T-helper 2 cell treated with Interferon-gamma antibody and Interleukin-4, amounts not matched to agents 5 μg/mL and 100 μg/mL, for 36 hours (primary cell): ENCODE data around the gene TACO1.

ENCODE experiments used
- DNase-seq: peaks from one replicate; pipeline ENCODE4 v3.0.0; 2021; ENCODE audit warnings: low spot score
- H3K27ac Mint-ChIP-seq: one replicate; pipeline ENCODE4 v1.8.0; 2021; ENCODE audit warnings: mild to moderate bottlenecking, mixed read lengths
- H3K27me3 Mint-ChIP-seq: one replicate; pipeline ENCODE4 v1.8.0; 2021; ENCODE audit warnings: low read depth, mixed read lengths
- H3K36me3 Mint-ChIP-seq: one replicate; pipeline ENCODE4 v1.8.0; 2021; ENCODE audit warnings: low read depth, mixed read lengths
- H3K4me1 Mint-ChIP-seq: one replicate; pipeline ENCODE4 v1.8.0; 2021; ENCODE audit warnings: low read depth, mixed read lengths
- H3K4me3 Mint-ChIP-seq: one replicate; pipeline ENCODE4 v1.8.0; 2022; ENCODE audit warnings: mild to moderate bottlenecking, moderate library complexity, mixed read lengths
- H3K9me3 Mint-ChIP-seq: one replicate; pipeline ENCODE4 v1.8.0; 2021; ENCODE audit warnings: mixed read lengths

The TACO1 gene

DNA sequence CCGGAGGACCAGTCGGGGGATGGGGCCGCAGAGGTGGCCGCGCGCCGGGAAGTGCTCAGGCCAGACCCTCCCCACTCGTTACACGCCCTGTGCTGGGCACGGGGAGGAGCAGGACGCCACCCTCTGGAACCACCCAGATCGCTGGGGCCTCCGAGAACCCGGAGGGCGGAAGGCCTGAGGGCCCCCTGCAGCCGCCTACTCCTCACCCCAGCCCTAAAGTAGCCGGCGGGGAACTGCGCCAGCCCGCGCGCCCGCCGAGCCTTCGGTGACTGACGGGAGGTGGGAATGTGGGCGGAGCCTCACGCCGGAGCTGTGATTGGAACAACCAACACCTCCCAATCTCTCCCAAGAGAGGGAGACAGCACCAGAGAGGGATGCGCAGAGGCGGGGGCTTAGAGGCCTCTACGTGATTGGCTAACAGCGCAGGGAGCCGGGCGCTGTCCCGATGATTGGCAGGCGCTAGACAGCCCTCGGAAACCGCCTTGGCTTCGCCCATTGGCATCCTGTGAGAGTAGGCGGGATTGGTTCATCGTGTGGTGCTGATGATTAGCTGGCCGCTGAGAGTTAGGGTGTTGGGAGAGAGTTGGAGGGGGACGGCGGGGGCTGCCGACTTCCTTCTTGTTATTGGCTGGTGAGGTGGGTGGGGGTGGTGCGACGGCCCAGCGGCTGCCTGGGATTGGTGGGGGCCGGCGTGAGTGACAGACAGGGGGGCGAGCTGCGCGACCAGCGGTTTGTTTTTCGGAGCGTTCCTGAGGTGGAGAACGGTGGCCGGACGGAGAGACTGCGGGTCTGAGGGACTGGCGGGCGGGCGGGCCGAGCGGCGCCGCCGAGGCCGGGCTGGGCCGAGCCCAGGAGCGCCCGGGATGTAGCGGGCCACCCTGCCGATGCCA, 21.2 kb downstream of the TACO1 start, which contains the start of gene MAP3K3:
Gene MAP3K3 (plus strand): TSS at position 734 of the 890 bp plus-strand sequence. CDS start 343 bp downstream, outside the sequence.
- Mint-ChIP-seq H3K4me3 (peak within 1 kb of the TSS; percentile 99), H3K27me3 (peaks cover 13% of the 10 kb centered on the region), H3K9me3 (no peaks in the 10 kb centered on the region), H3K27ac (peak within 1 kb of the TSS; percentile 96), H3K4me1 (peaks cover 24% of the 10 kb centered on the region), H3K36me3 (peaks cover 2% of the 10 kb centered on the region)
- peak; percentile 98 for DNase-seq

DNA sequence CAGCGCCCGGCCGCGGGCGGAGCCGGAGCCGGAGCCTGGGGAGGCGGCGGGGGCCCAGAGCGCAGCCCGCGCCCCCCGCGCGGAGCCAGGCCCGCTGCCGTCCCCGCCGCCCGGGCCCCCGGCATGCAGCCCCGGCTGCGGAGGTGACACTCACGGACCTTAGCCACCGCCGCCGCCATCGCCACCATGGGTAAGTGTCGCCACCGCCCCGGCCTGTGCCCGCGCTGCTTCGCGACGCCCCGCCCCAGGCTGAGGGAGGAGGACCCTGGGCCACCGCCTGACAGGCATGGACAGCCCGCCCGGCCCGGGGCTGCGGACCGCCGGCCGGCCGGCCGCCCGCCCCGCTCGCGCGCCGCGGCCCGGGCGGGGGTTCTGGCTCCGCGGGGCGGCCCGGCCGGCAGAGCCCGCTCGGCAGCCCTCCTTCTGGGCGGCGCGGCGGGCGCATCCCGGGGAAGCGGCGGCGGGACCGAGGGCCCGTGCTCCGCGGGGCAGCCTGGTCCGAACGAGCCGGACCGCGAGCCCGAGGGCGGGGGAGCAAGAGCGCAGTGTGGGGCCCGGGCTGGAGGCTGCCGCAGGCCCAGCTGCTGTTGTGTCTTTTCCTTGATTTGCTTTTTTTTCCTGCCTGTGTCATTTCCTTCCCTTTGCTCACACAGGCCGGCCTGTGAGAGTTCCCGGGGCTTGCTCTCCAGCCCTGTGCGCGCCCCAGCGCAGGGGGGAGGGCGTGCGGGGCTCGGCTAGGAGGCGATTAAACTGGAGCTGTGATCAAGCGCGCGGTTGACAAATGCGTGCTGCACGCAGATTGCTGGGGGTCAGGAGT, 22.1 kb downstream of the TACO1 start:
- H3K27me3 Mint-ChIP-seq, result peaks cover 9% of the 10 kb centered on the region
- DNase-seq, result peak; percentile 72
- no peaks in the 10 kb centered on the region for H3K9me3 Mint-ChIP-seq
- H3K27ac Mint-ChIP-seq, result peak overlapping the region; percentile 96
- peaks cover 24% of the 10 kb centered on the region for H3K4me1 Mint-ChIP-seq
- H3K36me3 Mint-ChIP-seq, result peaks cover 2% of the 10 kb centered on the region
- peak overlapping the region; percentile 99 for H3K4me3 Mint-ChIP-seq

DNA sequence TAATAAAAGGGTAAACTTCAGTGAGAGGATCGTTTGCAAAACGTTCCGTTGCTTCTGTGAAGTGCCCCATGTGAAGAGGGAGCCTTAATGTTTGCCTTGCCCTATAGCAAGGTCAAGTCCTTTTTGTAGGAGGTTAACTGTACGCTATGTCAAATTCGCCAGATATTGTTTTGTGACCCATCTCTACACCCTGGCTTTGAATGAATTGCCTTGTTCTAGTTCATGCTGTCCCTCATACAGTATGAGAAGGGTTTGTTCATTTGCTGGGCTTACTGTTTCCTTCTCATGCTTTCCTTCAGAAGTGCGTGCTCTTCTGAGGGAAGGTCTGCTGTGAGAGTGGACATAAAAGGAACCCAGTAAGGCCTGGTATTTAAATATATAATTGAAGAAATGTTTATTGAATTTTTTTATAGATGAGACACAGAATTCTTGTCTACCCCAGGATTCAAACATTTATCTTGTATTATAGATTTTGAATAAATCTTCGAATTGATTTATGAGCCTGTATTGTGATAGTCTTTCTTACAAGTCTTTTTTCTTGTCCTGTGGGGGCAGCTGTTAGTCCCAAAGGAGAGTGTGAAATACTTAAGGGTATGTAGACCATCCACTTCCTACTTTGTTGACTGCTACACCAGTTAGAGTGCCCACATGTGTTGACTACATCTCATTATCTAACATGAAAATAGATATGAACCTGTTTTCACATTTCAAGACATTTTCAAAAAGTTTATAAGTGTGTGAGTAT, 23.3 kb downstream of the TACO1 start:
- peaks cover 24% of the 10 kb centered on the region for H3K4me1 Mint-ChIP-seq
- peaks cover 2% of the 10 kb centered on the region for H3K36me3 Mint-ChIP-seq
- no peak overlapping the region for H3K27ac Mint-ChIP-seq
- no peaks in the 10 kb centered on the region for H3K9me3 Mint-ChIP-seq
- DNase-seq, result no peak
- H3K27me3 Mint-ChIP-seq, result no peaks in the 10 kb centered on the region
- peak overlapping the region; percentile 99 for H3K4me3 Mint-ChIP-seq

DNA sequence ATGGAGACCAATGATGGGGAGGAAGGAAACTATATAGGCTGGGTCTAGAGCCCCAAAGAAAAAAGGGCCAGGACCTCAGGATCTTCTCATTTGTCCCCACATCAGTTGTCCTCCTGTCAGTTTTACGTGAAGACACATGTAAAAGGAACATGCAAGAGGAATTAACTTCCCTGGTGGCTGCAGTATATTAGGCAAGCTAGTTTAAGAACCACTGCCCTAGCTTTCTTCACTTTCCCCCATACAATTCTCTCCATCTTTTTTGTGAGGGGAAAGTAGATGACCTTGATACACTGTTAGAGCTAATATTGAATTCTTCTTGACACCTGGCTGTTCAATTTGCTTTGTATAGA, 23.8 kb downstream of the TACO1 start:
- peak overlapping the region; percentile 50 for H3K4me3 Mint-ChIP-seq
- H3K4me1 Mint-ChIP-seq, result peaks cover 24% of the 10 kb centered on the region

GRCh38 chr17:63626551-63627180, 26.0 kb downstream of the TACO1 start:
- Mint-ChIP-seq H3K36me3 (peaks cover 2% of the 10 kb centered on the region), H3K4me1 (peaks cover 18% of the 10 kb centered on the region), H3K9me3 (no peaks in the 10 kb centered on the region), H3K4me3 (no peak overlapping the region), H3K27me3 (no peaks in the 10 kb centered on the region), H3K27ac (no peak overlapping the region)
- DNase-seq, result no peak

More for the DNA sequence above, 23.8 kb downstream of the TACO1 start:
- no peak for DNase-seq
- Mint-ChIP-seq H3K9me3 (no peaks in the 10 kb centered on the region), H3K36me3 (peaks cover 2% of the 10 kb centered on the region), H3K27me3 (no peaks in the 10 kb centered on the region), H3K27ac (no peak overlapping the region)

DNA sequence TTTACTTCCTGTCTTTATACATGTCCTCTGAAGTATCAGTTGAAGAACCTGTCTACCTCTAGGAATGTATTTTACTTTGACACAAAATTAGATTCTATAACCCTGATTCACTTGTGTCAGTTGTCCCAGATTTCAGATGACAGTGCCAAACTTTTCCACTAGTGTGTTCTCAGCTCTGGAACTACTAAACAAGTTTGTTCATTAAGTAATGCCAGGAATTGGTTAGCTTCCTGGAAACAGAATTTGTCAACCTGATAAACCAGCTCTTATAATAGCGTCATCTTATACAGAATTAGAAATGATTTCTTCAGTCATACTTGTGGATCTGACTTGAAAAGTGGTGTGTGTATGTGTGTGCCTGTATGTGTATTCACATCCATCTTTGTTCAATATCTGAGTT, 28.9 kb downstream of the TACO1 start:
- H3K27me3 Mint-ChIP-seq, result no peaks in the 10 kb centered on the region
- no peak overlapping the region for H3K4me3 Mint-ChIP-seq
- H3K4me1 Mint-ChIP-seq, result peaks cover 16% of the 10 kb centered on the region
- DNase-seq, result no peak
- H3K36me3 Mint-ChIP-seq, result peaks cover 9% of the 10 kb centered on the region
- no peaks in the 10 kb centered on the region for H3K9me3 Mint-ChIP-seq
- H3K27ac Mint-ChIP-seq, result no peak overlapping the region

GRCh38 chr17:63631062-63631461, 30.4 kb downstream of the TACO1 start:
- Mint-ChIP-seq H3K36me3 (peaks cover 9% of the 10 kb centered on the region), H3K9me3 (no peaks in the 10 kb centered on the region), H3K27me3 (no peaks in the 10 kb centered on the region), H3K4me1 (peaks cover 14% of the 10 kb centered on the region), H3K4me3 (no peak overlapping the region), H3K27ac (no peak overlapping the region)
- no peak for DNase-seq

DNA sequence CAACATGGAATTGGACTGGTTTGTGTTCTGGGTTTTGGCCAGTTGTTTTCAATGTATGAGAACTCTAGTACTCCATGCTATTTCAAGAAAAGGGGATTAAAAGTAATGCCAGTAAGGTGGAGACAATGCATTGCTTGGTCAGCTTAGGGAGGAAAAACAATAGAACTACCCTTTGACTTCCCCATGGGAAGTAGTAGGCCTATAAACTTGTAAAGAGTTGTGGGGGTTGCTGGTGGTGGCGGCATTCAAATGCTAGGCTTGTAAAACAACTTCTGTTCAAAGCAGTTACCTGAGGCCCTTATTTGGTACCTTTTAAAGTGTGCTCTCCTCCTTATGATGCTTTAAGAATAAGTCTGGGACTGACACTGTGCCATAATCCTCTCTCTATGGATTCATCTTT, 30.9 kb downstream of the TACO1 start:
- Mint-ChIP-seq H3K36me3 (peaks cover 13% of the 10 kb centered on the region), H3K9me3 (no peaks in the 10 kb centered on the region), H3K4me3 (no peak overlapping the region), H3K27ac (no peak overlapping the region), H3K27me3 (no peaks in the 10 kb centered on the region), H3K4me1 (peaks cover 12% of the 10 kb centered on the region)
- no peak for DNase-seq

- peaks cover 16% of the 10 kb centered on the region for H3K36me3 Mint-ChIP-seq
- H3K9me3 Mint-ChIP-seq, result no peaks in the 10 kb centered on the region
- no peak overlapping the region for H3K4me3 Mint-ChIP-seq
- H3K27me3 Mint-ChIP-seq, result no peaks in the 10 kb centered on the region
- no peak overlapping the region for H3K27ac Mint-ChIP-seq
- peaks cover 11% of the 10 kb centered on the region for H3K4me1 Mint-ChIP-seq
- DNase-seq, result no peak
These were observed 33.0 kb downstream of the TACO1 start for GRCh38 chr17:63633742-63634141.

- Mint-ChIP-seq H3K9me3 (no peaks in the 10 kb centered on the region), H3K27ac (peak overlapping the region; percentile 46)
- DNase-seq, result no peak
These were observed 33.5 kb downstream of the TACO1 start for GRCh38 chr17:63634163-63634562.

DNA sequence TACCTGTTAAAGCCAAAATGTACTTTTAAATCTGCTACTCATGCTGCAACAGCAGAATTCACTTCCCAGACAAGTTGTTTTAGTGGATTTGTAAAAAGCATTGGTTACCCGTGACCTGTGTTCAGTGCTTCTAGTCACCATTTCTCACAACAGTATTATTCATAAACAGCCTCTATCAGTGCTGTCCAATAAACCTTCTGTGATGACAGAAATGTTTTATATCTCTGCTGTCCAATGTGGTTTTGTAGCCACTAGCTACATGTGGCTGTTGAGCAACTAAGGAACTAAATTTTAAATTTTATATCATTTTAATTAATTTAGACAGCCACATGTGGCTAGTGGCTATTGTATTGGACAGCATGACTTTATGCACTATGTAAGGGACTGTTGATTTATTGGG, 34.1 kb downstream of the TACO1 start:
- Mint-ChIP-seq H3K4me3 (no peak overlapping the region), H3K9me3 (no peaks in the 10 kb centered on the region), H3K4me1 (peaks cover 15% of the 10 kb centered on the region), H3K36me3 (peaks cover 16% of the 10 kb centered on the region), H3K27ac (no peak overlapping the region), H3K27me3 (no peaks in the 10 kb centered on the region)
- DNase-seq, result no peak

More at GRCh38 chr17:63634163-63634562, 33.5 kb downstream of the TACO1 start:
- Mint-ChIP-seq H3K36me3 (peaks cover 16% of the 10 kb centered on the region), H3K27me3 (no peaks in the 10 kb centered on the region), H3K4me3 (no peak overlapping the region), H3K4me1 (peaks cover 13% of the 10 kb centered on the region)

- H3K36me3 Mint-ChIP-seq, result peaks cover 16% of the 10 kb centered on the region
- H3K4me3 Mint-ChIP-seq, result no peak overlapping the region
- no peaks in the 10 kb centered on the region for H3K9me3 Mint-ChIP-seq
- DNase-seq, result no peak
- H3K27me3 Mint-ChIP-seq, result no peaks in the 10 kb centered on the region
- H3K27ac Mint-ChIP-seq, result no peak overlapping the region
- H3K4me1 Mint-ChIP-seq, result peaks cover 15% of the 10 kb centered on the region
These were observed 34.6 kb downstream of the TACO1 start for GRCh38 chr17:63635290-63635689.

GRCh38 chr17:63635787-63636186, 35.1 kb downstream of the TACO1 start:
- no peak for DNase-seq
- H3K9me3 Mint-ChIP-seq, result no peaks in the 10 kb centered on the region
- H3K27me3 Mint-ChIP-seq, result no peaks in the 10 kb centered on the region
- H3K4me1 Mint-ChIP-seq, result peaks cover 15% of the 10 kb centered on the region
- H3K4me3 Mint-ChIP-seq, result no peak overlapping the region
- H3K27ac Mint-ChIP-seq, result no peak overlapping the region
- peaks cover 16% of the 10 kb centered on the region for H3K36me3 Mint-ChIP-seq
